HFF-Myc (cell line): ENCODE results near the gene GP1BB.
A peak's percentile ranks its signal among the peaks of the same experiment; 100 is the strongest.

ENCODE experiments used
- DNase-seq: peaks from one replicate; pipeline ENCODE4 v3.0.0-alpha.2; 2011; ENCODE audit warnings: low read depth; ENCODE audit errors: extremely low read depth
- H3K4me3 ChIP-seq: replicated peaks from 2 replicates; pipeline ENCODE4 v1.5.1; 2011; ENCODE audit warnings: low read depth, mild to moderate bottlenecking, control low read depth, low read length
- CTCF ChIP-seq: IDR thresholded peaks from 2 replicates; pipeline ENCODE4 v1.5.1; 2012; ENCODE audit warnings: mild to moderate bottlenecking, low read depth, low read length, control low read depth; ENCODE audit errors: missing control alignments

Gene GP1BB

GRCh38 chr22:19764299-19764593 lies 40.9 kb downstream of the GP1BB start:
- H3K4me3 ChIP-seq: no peak overlapping the region
- no peak for DNase-seq
- no peak for TF ChIP-seq CTCF

DNA sequence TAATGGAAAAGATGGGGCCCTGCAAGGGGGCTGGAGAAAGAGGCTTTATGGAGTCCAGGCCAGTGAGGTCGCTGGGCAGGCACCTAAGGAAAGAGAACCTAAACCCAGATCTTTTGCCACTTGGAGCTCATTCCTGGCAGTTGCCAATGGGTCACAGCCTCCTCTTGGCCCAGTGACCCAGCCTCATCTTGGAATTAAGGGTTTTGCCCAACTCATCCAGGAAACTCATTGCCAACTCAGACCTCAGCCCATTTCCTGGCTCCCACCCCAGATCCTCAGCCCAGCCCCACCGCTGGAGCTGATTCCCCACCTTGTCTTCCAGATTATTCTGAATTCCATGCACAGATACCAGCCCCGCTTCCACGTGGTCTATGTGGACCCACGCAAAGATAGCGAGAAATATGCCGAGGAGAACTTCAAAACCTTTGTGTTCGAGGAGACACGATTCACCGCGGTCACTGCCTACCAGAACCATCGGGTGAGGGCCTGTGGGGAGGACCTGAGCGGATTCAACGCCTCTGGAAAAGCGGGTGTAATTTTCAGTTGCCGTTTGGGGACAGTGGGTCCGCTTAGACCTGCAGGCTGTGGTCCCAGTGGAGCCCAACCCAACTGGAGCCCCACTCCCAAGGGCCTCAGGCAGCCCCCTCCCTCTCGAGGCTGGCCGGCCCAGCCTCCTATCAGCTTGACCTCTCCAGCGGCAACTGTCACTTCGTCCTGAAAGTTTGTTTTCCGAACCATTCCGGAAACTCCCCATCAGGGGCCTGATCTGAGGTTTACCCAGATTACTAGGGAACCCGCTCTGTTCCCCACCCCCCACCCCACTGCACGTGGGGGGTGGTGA lies 41.5 kb downstream of the GP1BB start:
- no peak overlapping the region for H3K4me3 ChIP-seq
- no peak for DNase-seq
- no peak for TF ChIP-seq CTCF

- no peak for TF ChIP-seq CTCF
- no peak overlapping the region for H3K4me3 ChIP-seq
- DNase-seq: no peak
These were observed 42.3 kb downstream of the GP1BB start for GRCh38 chr22:19765477-19766239.

- TF ChIP-seq CTCF: no peak
- no peak for DNase-seq
- H3K4me3 ChIP-seq: no peak overlapping the region
These were observed 42.8 kb downstream of the GP1BB start for GRCh38 chr22:19766240-19766510.

GRCh38 chr22:19766511-19767426 lies 43.4 kb downstream of the GP1BB start:
- no peak overlapping the region for H3K4me3 ChIP-seq
- DNase-seq: no peak
- TF ChIP-seq CTCF: peak; percentile 17

- no peak overlapping the region for H3K4me3 ChIP-seq
- TF ChIP-seq CTCF: no peak
- DNase-seq: no peak
These were observed 44.3 kb downstream of the GP1BB start for GRCh38 chr22:19767427-19768341.
